ENCODE results near the gene WNK2.

The WNK2 gene

GRCh38 chr9:93187047-93187446, 3.1 kb downstream of the WNK2 start:
- no peak overlapping the region for H3K4me3 ChIP-seq (ENCODE audit: low read depth, low read length)
- no peak for DNase-seq (ENCODE audit: low read depth)
- TF ChIP-seq, protein P1, sequence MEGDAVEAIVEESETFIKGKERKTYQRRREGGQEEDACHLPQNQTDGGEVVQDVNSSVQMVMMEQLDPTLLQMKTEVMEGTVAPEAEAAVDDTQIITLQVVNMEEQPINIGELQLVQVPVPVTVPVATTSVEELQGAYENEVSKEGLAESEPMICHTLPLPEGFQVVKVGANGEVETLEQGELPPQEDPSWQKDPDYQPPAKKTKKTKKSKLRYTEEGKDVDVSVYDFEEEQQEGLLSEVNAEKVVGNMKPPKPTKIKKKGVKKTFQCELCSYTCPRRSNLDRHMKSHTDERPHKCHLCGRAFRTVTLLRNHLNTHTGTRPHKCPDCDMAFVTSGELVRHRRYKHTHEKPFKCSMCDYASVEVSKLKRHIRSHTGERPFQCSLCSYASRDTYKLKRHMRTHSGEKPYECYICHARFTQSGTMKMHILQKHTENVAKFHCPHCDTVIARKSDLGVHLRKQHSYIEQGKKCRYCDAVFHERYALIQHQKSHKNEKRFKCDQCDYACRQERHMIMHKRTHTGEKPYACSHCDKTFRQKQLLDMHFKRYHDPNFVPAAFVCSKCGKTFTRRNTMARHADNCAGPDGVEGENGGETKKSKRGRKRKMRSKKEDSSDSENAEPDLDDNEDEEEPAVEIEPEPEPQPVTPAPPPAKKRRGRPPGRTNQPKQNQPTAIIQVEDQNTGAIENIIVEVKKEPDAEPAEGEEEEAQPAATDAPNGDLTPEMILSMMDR (IDR thresholded peaks at IDR 0.05; ENCODE audit: low read depth, low read length, missing control alignments): no peak

GRCh38 chr9:93187574-93187973, 3.6 kb downstream of the WNK2 start:
- TF ChIP-seq, protein P1 (IDR thresholded peaks at IDR 0.05; ENCODE audit: low read depth, low read length, missing control alignments): no peak
- H3K4me3 ChIP-seq (ENCODE audit: low read depth, low read length): no peak overlapping the region
- DNase-seq (ENCODE audit: low read depth): no peak

- DNase-seq (ENCODE audit: low read depth): no peak
- TF ChIP-seq, protein P1 (IDR thresholded peaks at IDR 0.05; ENCODE audit: low read depth, low read length, missing control alignments): no peak
- no peak overlapping the region for H3K4me3 ChIP-seq (ENCODE audit: low read depth, low read length)
Measured at GRCh38 chr9:93188426-93189368, 4.8 kb downstream of the WNK2 start.

GRCh38 chr9:93189369-93190132, 5.6 kb downstream of the WNK2 start:
- TF ChIP-seq, protein P1 (IDR thresholded peaks at IDR 0.05; ENCODE audit: low read depth, low read length, missing control alignments): no peak

GRCh38 chr9:93190133-93190525, 6.2 kb downstream of the WNK2 start:
- no peak for DNase-seq (ENCODE audit: low read depth)
- no peak overlapping the region for H3K4me3 ChIP-seq (ENCODE audit: low read depth, low read length)
- TF ChIP-seq, protein P1 (IDR thresholded peaks at IDR 0.05; ENCODE audit: low read depth, low read length, missing control alignments): no peak

More at GRCh38 chr9:93189369-93190132, 5.6 kb downstream of the WNK2 start:
- H3K4me3 ChIP-seq (ENCODE audit: low read depth, low read length): no peak overlapping the region
- no peak for DNase-seq (ENCODE audit: low read depth)

- TF ChIP-seq, protein P1 (IDR thresholded peaks at IDR 0.05; ENCODE audit: low read depth, low read length, missing control alignments): no peak
- DNase-seq (ENCODE audit: low read depth): no peak
- no peak overlapping the region for H3K4me3 ChIP-seq (ENCODE audit: low read depth, low read length)
Measured at GRCh38 chr9:93190656-93191353, 6.9 kb downstream of the WNK2 start.

All from GM12864 (cell line).